Mesendoderm (in vitro differentiated cells): ENCODE data around the gene HSPA8.

Source experiments
- DNase-seq: peaks from one replicate; pipeline ENCODE4 v3.0.0; 2013
- H2AK5ac ChIP-seq: 2 replicates; pipeline ENCODE4 v1.6.1; 2013; ENCODE audit warnings: low read length, inconsistent platforms
- H2BK120ac ChIP-seq: 2 replicates; pipeline ENCODE4 v1.6.1; 2013; ENCODE audit warnings: low read depth, mild to moderate bottlenecking, low read length, moderate library complexity, mixed read lengths
- H2BK15ac ChIP-seq: replicated peaks from 2 replicates; pipeline ENCODE4 v1.6.1; 2013; ENCODE audit warnings: low read depth, mild to moderate bottlenecking, moderate library complexity
- H2BK5ac ChIP-seq: 2 replicates; pipeline ENCODE4 v1.6.1; 2013; ENCODE audit warnings: low read length, inconsistent platforms
- H3K18ac ChIP-seq: 2 replicates; pipeline ENCODE4 v1.6.1; 2013; ENCODE audit warnings: mild to moderate bottlenecking, low read length, mixed read lengths
- H3K23ac ChIP-seq: one replicate; pipeline ENCODE4 v1.6.1; 2013; ENCODE audit warnings: low read length
- H3K27ac ChIP-seq: 2 replicates; pipeline ENCODE4 v1.5.1; 2013; ENCODE audit warnings: low read depth, mild to moderate bottlenecking, inconsistent platforms, low read length, moderate library complexity
- H3K27me3 ChIP-seq: 2 replicates; pipeline ENCODE4 v1.6.1; 2013; ENCODE audit warnings: low read length, control low read depth, mild to moderate bottlenecking, inconsistent platforms; ENCODE audit not compliant: insufficient read depth, poor library complexity
- H3K36me3 ChIP-seq: 2 replicates; pipeline ENCODE4 v1.6.1; 2013; ENCODE audit warnings: low read length, inconsistent platforms; ENCODE audit not compliant: control insufficient read depth, insufficient read depth
- H3K4ac ChIP-seq: one replicate; pipeline ENCODE4 v1.6.1; 2013; ENCODE audit warnings: low read depth, mild to moderate bottlenecking, low read length, moderate library complexity
- H3K4me1 ChIP-seq: 2 replicates; pipeline ENCODE4 v1.6.1; 2013; ENCODE audit warnings: low read depth, low read length, inconsistent platforms; ENCODE audit not compliant: control insufficient read depth
- H3K4me2 ChIP-seq: 2 replicates; pipeline ENCODE4 v1.6.1; 2013; ENCODE audit warnings: low read length
- H3K4me3 ChIP-seq: 2 replicates; pipeline ENCODE4 v1.5.1; 2013; ENCODE audit warnings: mild to moderate bottlenecking, low read length
- H3K56ac ChIP-seq: one replicate; pipeline ENCODE4 v1.6.1; 2013; ENCODE audit warnings: low read length
- H3K79me1 ChIP-seq: 2 replicates; pipeline ENCODE4 v1.6.1; 2013; ENCODE audit warnings: low read length, inconsistent platforms
- H3K79me2 ChIP-seq: 2 replicates; pipeline ENCODE4 v1.6.1; 2013; ENCODE audit warnings: mild to moderate bottlenecking, low read length; ENCODE audit not compliant: control insufficient read depth, insufficient read depth
- H3K9ac ChIP-seq: 2 replicates; pipeline ENCODE4 v1.6.1; 2013; ENCODE audit warnings: low read length, inconsistent platforms
- H4K5ac ChIP-seq: one replicate; pipeline ENCODE4 v1.6.1; 2013; ENCODE audit warnings: low read length
- H4K8ac ChIP-seq: one replicate; pipeline ENCODE4 v1.6.1; 2013; ENCODE audit warnings: low read depth, mild to moderate bottlenecking, control low read depth, low read length, moderate library complexity
- WGBS: extraction: QIAGEN DNeasy Blood & Tissue Kit; methylation state at CpG from one replicate; pipeline ENCODE4 v1.1.7; 2013; ENCODE audit warnings: low lambda C conversion rate, missing lambda C conversion rate; ENCODE audit not compliant: insufficient coverage; ENCODE audit errors: extremely low coverage; 5-methylcytosine and 5-hydroxymethylcytosine counted together

HSPA8 gene

DNA sequence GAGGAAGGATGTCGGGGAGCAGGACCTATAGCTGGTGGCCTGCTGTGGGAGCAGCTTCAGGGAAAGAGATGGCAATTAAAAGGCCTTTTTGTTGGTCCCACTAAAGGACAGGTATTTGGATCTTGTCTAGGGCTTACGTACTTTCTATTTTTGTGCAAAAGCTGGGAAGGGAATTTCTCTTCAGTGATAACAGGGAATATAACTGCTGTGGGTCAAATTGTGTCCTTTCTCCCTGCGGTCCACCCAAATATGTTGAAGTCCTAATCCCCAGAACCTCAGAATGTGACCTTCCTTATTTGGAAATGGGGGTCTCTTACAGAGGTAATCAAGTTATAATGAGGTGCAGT is 14.0 kb downstream of the HSPA8 start:
- H2BK15ac ChIP-seq = no peak overlapping the region
- no peak overlapping the region for H3K56ac ChIP-seq
- H3K4me2 ChIP-seq = no peak overlapping the region
- no peak overlapping the region for H3K9ac ChIP-seq
- no peaks in the 10 kb centered on the region for H3K79me2 ChIP-seq
- no peaks in the 10 kb centered on the region for H3K4me1 ChIP-seq
- H4K5ac ChIP-seq = no peak overlapping the region
- DNase-seq = no peak
- WGBS = no CpG with 5 or more reads among the region's 3 CpGs
- no peak overlapping the region for H2BK5ac ChIP-seq
- H3K23ac ChIP-seq = no peak overlapping the region
- H3K18ac ChIP-seq = no peak overlapping the region
- no peak overlapping the region for H3K27ac ChIP-seq
- H2AK5ac ChIP-seq = no peak overlapping the region
- no peaks in the 10 kb centered on the region for H3K27me3 ChIP-seq
- no peak overlapping the region for H3K4ac ChIP-seq
- H2BK120ac ChIP-seq = no peak overlapping the region
- H3K4me3 ChIP-seq = no peak overlapping the region
- no peak overlapping the region for H4K8ac ChIP-seq
- no peaks in the 10 kb centered on the region for H3K79me1 ChIP-seq
- no peaks in the 10 kb centered on the region for H3K36me3 ChIP-seq

DNA sequence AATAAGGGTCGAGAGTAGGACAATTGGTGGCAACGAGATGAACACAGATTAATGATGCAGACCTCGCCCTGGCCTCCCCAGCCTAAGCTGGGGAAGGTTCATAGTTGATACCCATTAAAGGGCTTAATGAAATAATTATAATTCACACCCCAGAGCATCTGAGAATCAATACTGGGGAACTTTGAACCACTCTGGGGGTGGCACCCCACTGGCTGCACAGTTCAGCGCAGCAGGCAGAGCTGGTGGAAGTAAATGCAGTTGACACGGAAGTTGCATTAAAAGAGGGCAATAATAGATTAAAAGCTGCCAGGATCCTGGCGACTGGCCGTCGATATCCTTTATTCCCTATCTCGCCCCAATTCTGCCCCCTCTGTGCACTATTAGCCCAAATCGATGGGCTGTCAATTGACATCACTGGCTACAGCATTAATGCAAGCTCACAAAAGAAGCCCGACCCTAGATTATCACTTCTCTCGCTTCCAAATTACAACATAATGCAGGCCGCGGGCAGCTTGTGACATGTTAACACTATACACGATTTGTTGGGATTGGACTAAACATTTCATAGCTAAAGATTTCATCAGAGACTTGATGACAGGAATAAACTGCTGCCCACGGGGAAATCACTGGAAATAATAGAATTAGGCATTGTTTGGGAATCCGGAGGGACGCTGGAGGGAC is 14.5 kb downstream of the HSPA8 start:
- DNase-seq = no peak
- H3K4me2 ChIP-seq = no peak overlapping the region
- no peaks in the 10 kb centered on the region for H3K36me3 ChIP-seq
- no peaks in the 10 kb centered on the region for H3K79me2 ChIP-seq
- H3K18ac ChIP-seq = no peak overlapping the region
- H3K27ac ChIP-seq = no peak overlapping the region
- no peaks in the 10 kb centered on the region for H3K27me3 ChIP-seq
- no peak overlapping the region for H4K8ac ChIP-seq
- H2BK120ac ChIP-seq = no peak overlapping the region
- H3K4me1 ChIP-seq = no peaks in the 10 kb centered on the region
- no peak overlapping the region for H2BK5ac ChIP-seq
- no peaks in the 10 kb centered on the region for H3K79me1 ChIP-seq
- no peak overlapping the region for H2BK15ac ChIP-seq
- H3K4ac ChIP-seq = no peak overlapping the region
- H2AK5ac ChIP-seq = no peak overlapping the region
- no CpG with 5 or more reads among the region's 18 CpGs for WGBS
- H3K9ac ChIP-seq = no peak overlapping the region
- no peak overlapping the region for H4K5ac ChIP-seq
- H3K23ac ChIP-seq = no peak overlapping the region
- H3K4me3 ChIP-seq = no peak overlapping the region
- H3K56ac ChIP-seq = no peak overlapping the region

DNA sequence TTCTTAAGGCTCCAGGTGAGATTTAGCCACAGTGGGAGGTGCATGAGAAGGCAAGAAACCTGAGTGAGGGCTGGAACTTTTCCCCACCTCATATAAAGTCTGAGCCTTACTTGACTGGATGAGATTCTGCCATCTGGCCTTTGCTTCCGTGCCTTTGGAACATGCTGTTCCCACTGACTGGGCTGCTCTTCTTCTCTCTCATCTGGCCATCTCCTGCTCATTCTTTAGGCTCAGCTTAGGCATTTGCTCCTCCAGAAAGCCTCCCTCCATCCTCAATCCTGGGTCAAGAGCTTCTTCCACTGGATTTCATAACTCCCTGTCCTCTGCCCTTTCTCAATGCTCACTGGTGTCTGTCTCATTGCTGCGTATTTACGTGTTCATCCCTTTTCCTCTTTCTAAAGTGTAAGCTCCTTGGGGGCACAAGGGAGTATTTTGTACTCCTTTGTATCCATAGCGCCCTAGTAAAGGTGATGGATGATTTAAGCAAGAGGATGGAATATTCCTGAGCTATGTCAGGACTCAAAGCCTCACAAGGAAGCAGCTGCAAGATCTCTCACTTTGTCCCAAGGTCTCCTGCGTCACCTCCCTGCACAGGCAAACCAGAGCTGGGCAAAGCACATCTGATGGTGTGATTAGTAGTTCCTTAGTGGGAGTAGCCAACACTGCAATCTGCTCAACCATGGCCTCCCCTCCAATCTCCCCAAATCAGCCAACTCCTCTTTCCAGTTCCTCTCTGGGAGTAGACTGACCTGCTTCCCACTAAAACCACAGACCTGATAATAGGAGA is 15.3 kb downstream of the HSPA8 start:
- H3K79me1 ChIP-seq = no peaks in the 10 kb centered on the region
- H3K36me3 ChIP-seq = no peaks in the 10 kb centered on the region
- H3K27me3 ChIP-seq = no peaks in the 10 kb centered on the region
- H2AK5ac ChIP-seq = no peak overlapping the region
- no peak overlapping the region for H3K4me3 ChIP-seq
- no peak overlapping the region for H3K9ac ChIP-seq
- H3K27ac ChIP-seq = no peak overlapping the region
- no peak overlapping the region for H3K23ac ChIP-seq
- no peak overlapping the region for H2BK5ac ChIP-seq
- H4K8ac ChIP-seq = no peak overlapping the region
- H3K56ac ChIP-seq = no peak overlapping the region
- no peak overlapping the region for H2BK120ac ChIP-seq
- no peak overlapping the region for H3K4ac ChIP-seq
- WGBS = no CpG with 5 or more reads among the region's 5 CpGs
- no peak overlapping the region for H3K18ac ChIP-seq
- no peaks in the 10 kb centered on the region for H3K4me1 ChIP-seq
- H3K4me2 ChIP-seq = no peak overlapping the region
- no peak for DNase-seq
- H4K5ac ChIP-seq = no peak overlapping the region
- no peaks in the 10 kb centered on the region for H3K79me2 ChIP-seq
- no peak overlapping the region for H2BK15ac ChIP-seq

DNA sequence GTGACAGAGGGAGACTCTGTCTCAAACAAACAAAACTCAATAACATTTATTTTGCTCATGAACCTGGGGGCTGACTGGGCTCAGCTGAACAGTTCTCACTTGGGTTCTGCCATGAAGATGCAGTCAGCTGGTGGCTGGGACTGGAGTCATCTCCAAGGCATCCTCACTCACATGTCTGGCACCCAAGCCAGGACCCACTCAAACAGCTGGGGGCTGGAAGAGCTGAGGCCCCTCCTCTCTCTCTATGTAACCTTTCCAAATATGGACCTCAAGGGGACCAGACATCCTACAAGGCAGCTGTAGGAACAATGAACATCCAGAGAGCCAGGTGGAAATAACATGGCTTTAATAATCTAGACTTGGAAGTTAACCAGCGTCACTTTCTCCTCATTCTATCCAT is 16.8 kb downstream of the HSPA8 start:
- Histone ChIP-seq H3K27me3 (no peaks in the 10 kb centered on the region), H3K9ac (no peak overlapping the region), H4K5ac (no peak overlapping the region), H3K79me2 (no peaks in the 10 kb centered on the region), H3K27ac (no peak overlapping the region), H2BK120ac (no peak overlapping the region), H3K4me2 (no peak overlapping the region), H3K23ac (no peak overlapping the region), H3K4ac (no peak overlapping the region), H3K79me1 (no peaks in the 10 kb centered on the region), H3K4me3 (no peak overlapping the region), H3K36me3 (no peaks in the 10 kb centered on the region), H2BK15ac (no peak overlapping the region), H2BK5ac (no peak overlapping the region), H3K4me1 (no peaks in the 10 kb centered on the region), H3K18ac (no peak overlapping the region), H2AK5ac (no peak overlapping the region), H4K8ac (no peak overlapping the region), H3K56ac (no peak overlapping the region)
- WGBS = no CpG with 5 or more reads among the region's 1 CpG
- no peak for DNase-seq

DNA sequence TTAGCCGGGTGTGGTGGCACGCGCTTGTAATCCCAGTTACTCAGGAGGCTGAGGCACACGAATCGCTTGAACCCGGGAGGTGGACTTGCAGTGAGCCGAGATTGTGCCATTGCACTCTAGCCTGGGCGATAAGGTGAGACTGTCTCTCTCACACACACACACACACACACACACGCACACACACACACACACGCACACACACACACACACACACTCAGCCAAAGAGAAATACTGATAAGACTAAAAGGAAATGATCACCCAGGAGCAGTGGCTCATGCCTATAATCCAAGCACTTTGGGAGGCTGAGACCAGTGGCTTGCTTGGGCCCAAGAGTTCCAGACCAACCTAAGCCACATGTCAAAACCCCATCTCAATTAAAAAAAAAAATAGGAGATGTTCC is 20.8 kb downstream of the HSPA8 start:
- Histone ChIP-seq H3K27ac (no peak overlapping the region), H3K36me3 (no peaks in the 10 kb centered on the region), H3K56ac (no peak overlapping the region), H3K9ac (no peak overlapping the region), H3K79me2 (no peaks in the 10 kb centered on the region), H3K4me3 (no peak overlapping the region), H4K8ac (no peak overlapping the region), H3K4me1 (no peaks in the 10 kb centered on the region), H3K23ac (no peak overlapping the region), H2BK5ac (no peak overlapping the region), H3K4ac (no peak overlapping the region), H3K79me1 (no peaks in the 10 kb centered on the region), H3K4me2 (no peak overlapping the region), H2BK120ac (no peak overlapping the region), H2BK15ac (no peak overlapping the region), H3K27me3 (no peaks in the 10 kb centered on the region), H3K18ac (no peak overlapping the region), H4K5ac (no peak overlapping the region), H2AK5ac (no peak overlapping the region)
- no peak for DNase-seq
- no CpG with 5 or more reads among the region's 10 CpGs for WGBS

DNA sequence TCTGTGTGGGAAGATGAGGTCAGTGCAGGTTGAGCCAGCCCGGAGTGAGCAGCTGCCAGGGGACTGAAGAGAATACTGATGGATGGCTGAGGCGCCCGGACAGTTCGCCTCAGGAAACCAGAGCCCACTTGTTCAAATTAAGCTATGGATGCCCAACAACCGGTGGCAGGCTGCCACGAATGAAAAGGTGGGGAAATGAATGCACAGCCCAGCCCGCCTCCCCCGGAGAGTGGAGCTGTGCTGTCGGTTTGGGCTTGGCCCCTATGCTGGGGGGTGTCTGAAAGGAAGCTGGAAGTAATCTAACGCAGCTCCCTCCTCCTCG is 21.9 kb downstream of the HSPA8 start:
- Histone ChIP-seq H3K4ac (no peak overlapping the region), H3K9ac (no peak overlapping the region), H3K23ac (no peak overlapping the region), H3K27me3 (no peaks in the 10 kb centered on the region), H3K79me2 (no peaks in the 10 kb centered on the region), H2BK120ac (no peak overlapping the region), H3K18ac (no peak overlapping the region), H3K27ac (no peak overlapping the region), H3K56ac (no peak overlapping the region), H3K4me2 (no peak overlapping the region), H4K5ac (no peak overlapping the region), H4K8ac (no peak overlapping the region), H3K79me1 (no peaks in the 10 kb centered on the region), H2BK15ac (no peak overlapping the region), H2BK5ac (no peak overlapping the region), H3K36me3 (no peaks in the 10 kb centered on the region), H3K4me1 (no peaks in the 10 kb centered on the region), H2AK5ac (no peak overlapping the region), H3K4me3 (no peak overlapping the region)
- no peak for DNase-seq
- WGBS = no CpG with 5 or more reads among the region's 11 CpGs
